Ascending aorta (tissue), 2 donors: ENCODE results near the gene ADAMTS14. TPM values are rescaled to one million over a fixed set of nuclear protein-coding genes. Genes with fewer than 3 reads are reported as not detected.

Experiments used
- DNase-seq, 2 donors: peaks; one replicate each; pipeline ENCODE4 v3.0.0-alpha.2; 2019; ENCODE audit warnings: low spot score in 2 of 2
- H3K27ac ChIP-seq, 2 donors: fragments of 200-600 bp; sonication (generic); one replicate each; pipeline ENCODE4 v1.5.1; 2016 to 2017; ENCODE audit warnings: mild to moderate bottlenecking in 1 of 2
- H3K27me3 ChIP-seq: fragments of 200-600 bp; sonication (generic); one replicate; pipeline ENCODE4 v1.5.1; 2017
- H3K36me3 ChIP-seq, 2 donors: fragments of 200-600 bp; sonication (generic); one replicate each; pipeline ENCODE4 v1.5.1; 2016
- H3K4me1 ChIP-seq, 2 donors: fragments of 200-600 bp; sonication (generic); one replicate each; pipeline ENCODE4 v1.5.1; 2016 to 2017; ENCODE audit warnings: mild to moderate bottlenecking in 1 of 2
- H3K4me3 ChIP-seq, 2 donors: fragments of 200-600 bp; sonication (generic); one replicate each; pipeline ENCODE4 v1.5.1; 2016 to 2017; ENCODE audit warnings: mild to moderate bottlenecking in 1 of 2
- H3K9me3 ChIP-seq, 2 donors: fragments of 200-600 bp; sonication (generic); one replicate each; pipeline ENCODE4 v1.5.1; 2016
- CTCF ChIP-seq, 3 experiments: fragments of 200-600 bp in 2 of 3; fragments of 450-650 bp in 1 of 3; sonication (generic) in 2 of 3; IDR thresholded peaks; one replicate each; pipeline ENCODE4 v1.5.1; 2016 to 2019; ENCODE audit warnings: antibody characterized with exemption in 3 of 3, mild to moderate bottlenecking in 1 of 3, moderate library complexity in 1 of 3
- intact Hi-C: fragments of 100-400 bp; cut with DNase I; formaldehyde crosslinking; loops from one replicate; pipeline ENCODE4 v1.15.1; 2023
- total RNA-seq: library from RNA; depleted of rRNA; stranded (reverse); fragments of >200 nt; gene quantifications from one replicate; pipeline ENCODE4 v1.1.0, GENCODE V29; 2016

The ADAMTS14 gene
- total RNA-seq, 1 donor from 2014 or later: 0.32 TPM

- H3K27me3 ChIP-seq: no peaks in the 10 kb centered on the region
- no peak overlapping the region for H3K27ac ChIP-seq
- no peak for TF ChIP-seq CTCF (IDR thresholded peaks at IDR 0.05)
- no peak for DNase-seq
- no peak overlapping the region for H3K4me3 ChIP-seq
- H3K36me3 ChIP-seq: no peaks in the 10 kb centered on the region
- intact Hi-C loops: no loop called here
- no peaks in the 10 kb centered on the region for H3K9me3 ChIP-seq
- peaks cover 0 to 3% of the 10 kb centered on the region in 2 donors for H3K4me1 ChIP-seq
These were observed 71.6 kb downstream of the ADAMTS14 start for GRCh38 chr10:70743879-70744278.

- Histone ChIP-seq H3K4me1 (peaks cover 0 to 3% of the 10 kb centered on the region in 2 donors), H3K27me3 (no peaks in the 10 kb centered on the region), H3K36me3 (no peaks in the 10 kb centered on the region), H3K9me3 (no peaks in the 10 kb centered on the region), H3K4me3 (no peak overlapping the region), H3K27ac (no peak overlapping the region)
- no peak for DNase-seq
- no peak for TF ChIP-seq CTCF (IDR thresholded peaks at IDR 0.05)
- intact Hi-C loops: no loop called here
These were observed 72.4 kb downstream of the ADAMTS14 start for GRCh38 chr10:70744617-70745143.

GRCh38 chr10:70745555-70745954 lies 73.2 kb downstream of the ADAMTS14 start:
- DNase-seq: no peak
- Histone ChIP-seq H3K4me3 (no peak overlapping the region), H3K27me3 (no peaks in the 10 kb centered on the region), H3K27ac (no peak overlapping the region), H3K36me3 (no peaks in the 10 kb centered on the region), H3K4me1 (peaks cover 0 to 3% of the 10 kb centered on the region in 2 donors), H3K9me3 (no peaks in the 10 kb centered on the region)
- no peak for TF ChIP-seq CTCF (IDR thresholded peaks at IDR 0.05)
- intact Hi-C loops: no loop called here

DNA sequence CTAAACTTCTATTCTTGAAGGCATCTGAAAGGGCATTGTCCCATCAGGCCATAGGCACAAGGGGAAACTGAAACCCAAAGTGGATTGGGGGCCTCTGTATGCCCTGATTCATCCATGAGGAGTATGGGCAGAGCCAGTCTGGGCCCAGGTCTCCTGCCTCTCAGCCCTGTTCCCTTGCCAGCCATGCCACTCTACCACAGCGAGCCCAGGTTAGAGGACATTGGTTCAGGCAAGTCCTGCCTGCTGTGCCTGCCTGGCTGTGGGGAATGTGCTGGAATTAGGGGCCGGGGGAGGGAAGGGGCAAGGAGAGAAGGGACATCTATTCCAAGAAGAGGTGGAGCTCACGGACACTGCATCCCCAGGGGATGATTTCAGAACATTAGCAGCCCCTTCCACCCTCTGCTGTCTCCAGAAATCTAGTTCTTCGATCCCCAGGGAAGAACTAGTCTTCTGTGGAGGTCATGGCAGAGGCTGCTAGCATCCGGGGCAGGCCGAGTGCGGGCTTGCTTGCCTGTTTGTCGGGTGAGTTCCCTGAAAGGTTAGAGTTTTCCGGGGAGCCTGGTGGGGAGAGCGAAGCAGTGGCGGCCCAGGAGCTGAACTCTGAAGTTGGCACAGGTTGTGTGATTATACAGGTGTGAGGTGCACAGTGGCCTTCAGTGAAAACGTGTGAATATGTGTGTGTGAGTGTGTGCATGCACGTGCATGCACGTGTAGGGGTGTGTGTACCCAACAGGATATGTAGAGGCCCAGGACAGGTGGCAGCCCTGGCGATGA lies 75.1 kb downstream of the ADAMTS14 start:
- intact Hi-C loops: no loop called here
- Histone ChIP-seq H3K4me1 (peaks cover 0 to 3% of the 10 kb centered on the region in 2 donors), H3K27ac (no peak overlapping the region), H3K9me3 (no peaks in the 10 kb centered on the region), H3K36me3 (no peaks in the 10 kb centered on the region), H3K4me3 (no peak overlapping the region), H3K27me3 (no peaks in the 10 kb centered on the region)
- DNase-seq: no peak
- no peak for TF ChIP-seq CTCF (IDR thresholded peaks at IDR 0.05)

GRCh38 chr10:70748305-70748704 lies 76.0 kb downstream of the ADAMTS14 start:
- intact Hi-C loops: no loop called here
- no peak for DNase-seq
- no peak overlapping the region for H3K27ac ChIP-seq
- H3K4me1 ChIP-seq: peaks cover 0 to 3% of the 10 kb centered on the region in 2 donors
- no peak for TF ChIP-seq CTCF (IDR thresholded peaks at IDR 0.05)
- no peak overlapping the region for H3K4me3 ChIP-seq
- no peaks in the 10 kb centered on the region for H3K36me3 ChIP-seq
- no peaks in the 10 kb centered on the region for H3K27me3 ChIP-seq
- H3K9me3 ChIP-seq: no peaks in the 10 kb centered on the region
